ENCODE data around the gene PXDC1. TPM values are rescaled to one million over a fixed set of nuclear protein-coding genes. Genes with fewer than 3 reads are reported as not detected.
"Not testable (repeated sequence)": the region's sequence is repeated elsewhere in the genome, so short reads cannot be mapped to it uniquely, and the experiment has no call there.

Gene PXDC1
- total RNA-seq, 1 donor from 2014 or later, result 60.5 TPM

GRCh38 chr6:3734023-3734422 is 17.5 kb downstream of the PXDC1 start:
- DNase-seq (ENCODE audit: low read depth in 2 of 2), result no peak

GRCh38 chr6:3733321-3733925 is 18.1 kb downstream of the PXDC1 start:
- DNase-seq (ENCODE audit: low read depth in 2 of 2), result no peak

DNA sequence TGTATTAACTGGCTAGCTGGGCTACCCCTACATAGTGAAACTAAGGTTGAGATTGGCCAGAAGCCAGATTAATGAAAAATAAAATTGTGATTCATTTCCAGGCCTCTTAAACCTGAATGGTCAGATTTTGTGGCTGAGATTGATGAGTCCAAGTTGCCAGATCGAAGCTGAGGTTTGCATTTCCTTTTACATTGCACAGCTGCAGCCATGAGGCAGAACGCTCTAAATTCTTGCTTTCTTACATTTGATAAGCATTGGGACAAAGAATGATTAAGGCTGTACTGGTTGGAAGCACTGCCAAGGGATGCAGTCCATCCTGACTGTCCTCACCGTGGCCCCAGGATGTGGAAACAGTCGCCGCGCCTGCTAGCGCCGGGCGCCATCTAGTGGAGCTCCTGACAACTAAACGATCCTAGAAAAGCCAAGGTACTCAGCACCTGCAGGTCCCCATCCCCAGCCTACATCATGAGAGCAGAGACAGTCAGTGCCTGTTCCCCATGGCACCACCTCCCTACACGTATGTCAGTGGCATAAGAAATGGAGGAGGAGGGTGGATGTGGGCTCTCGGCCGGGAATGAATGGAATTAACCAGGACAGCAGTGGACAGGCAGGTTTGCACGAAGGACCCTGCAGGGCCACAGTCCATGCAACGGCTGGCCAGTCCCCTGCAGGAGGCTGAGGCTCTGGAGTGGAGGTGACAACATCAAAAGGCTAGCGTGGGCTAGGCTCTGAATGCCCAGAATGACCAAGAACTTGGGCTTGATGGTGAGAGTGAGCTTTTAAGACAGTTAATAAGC is 19.0 kb downstream of the PXDC1 start:
- peak; percentile 81 to 83 for DNase-seq (ENCODE audit: low read depth in 2 of 2)

GRCh38 chr6:3731700-3732099 is 19.8 kb downstream of the PXDC1 start:
- DNase-seq (ENCODE audit: low read depth in 2 of 2), result no peak

- DNase-seq (ENCODE audit: low read depth in 2 of 2), result no peak
Observed at GRCh38 chr6:3729603-3730344, 21.7 kb downstream of the PXDC1 start.

- no peak for DNase-seq (ENCODE audit: low read depth in 2 of 2)
Observed at GRCh38 chr6:3727593-3728108, 23.9 kb downstream of the PXDC1 start.

DNA sequence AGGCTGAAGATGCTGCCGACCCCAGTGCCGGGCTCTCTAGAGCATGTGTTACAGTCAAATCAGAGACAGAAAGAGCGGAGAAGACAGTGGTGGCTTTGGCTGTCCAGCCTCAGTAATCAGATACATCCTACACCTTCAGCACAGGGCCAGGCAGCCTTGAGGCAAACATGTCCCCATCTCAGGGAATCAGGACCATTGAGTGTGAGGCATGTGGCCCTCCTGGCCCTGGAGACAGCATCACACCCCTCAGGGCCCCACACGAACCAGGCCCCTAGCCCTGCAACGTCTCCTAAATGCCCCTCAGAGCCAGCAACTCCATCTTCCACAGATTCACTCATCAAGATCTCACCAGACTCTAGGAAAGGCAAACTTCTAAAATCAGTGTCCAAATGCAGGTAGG is 24.5 kb downstream of the PXDC1 start:
- no peak for DNase-seq (ENCODE audit: low read depth in 2 of 2)

GRCh38 chr6:3726421-3726820 is 25.1 kb downstream of the PXDC1 start:
- no peak for DNase-seq (ENCODE audit: low read depth in 2 of 2)

GRCh38 chr6:3725145-3726047 is 26.1 kb downstream of the PXDC1 start:
- no peak for DNase-seq (ENCODE audit: low read depth in 2 of 2)

- DNase-seq (ENCODE audit: low read depth in 2 of 2), result no peak
Observed at GRCh38 chr6:3724451-3725144, 26.9 kb downstream of the PXDC1 start.

GRCh38 chr6:3723966-3724365 is 27.5 kb downstream of the PXDC1 start:
- no peak for DNase-seq (ENCODE audit: low read depth in 2 of 2)

DNA sequence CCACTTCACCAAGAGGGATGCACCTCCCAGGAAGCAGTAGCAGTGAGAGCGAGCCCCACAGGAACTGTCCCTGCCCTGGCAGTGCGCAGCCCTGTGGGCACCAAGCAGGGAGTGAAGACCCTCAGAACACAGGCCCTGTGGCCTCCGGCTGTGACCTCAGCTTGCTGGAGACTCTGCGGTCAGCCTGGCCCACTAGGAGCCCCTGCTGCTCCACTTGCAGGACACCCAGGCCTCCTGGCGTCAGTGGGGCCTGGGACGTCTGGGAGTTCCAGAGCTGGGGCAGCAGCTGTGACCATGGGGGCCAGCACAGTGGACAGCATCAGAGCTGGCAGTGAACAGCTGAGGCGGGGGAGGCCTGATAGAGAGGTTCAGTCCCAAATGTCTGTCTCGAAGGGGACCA is 28.3 kb downstream of the PXDC1 start:
- no peak for DNase-seq (ENCODE audit: low read depth in 2 of 2)

DNA sequence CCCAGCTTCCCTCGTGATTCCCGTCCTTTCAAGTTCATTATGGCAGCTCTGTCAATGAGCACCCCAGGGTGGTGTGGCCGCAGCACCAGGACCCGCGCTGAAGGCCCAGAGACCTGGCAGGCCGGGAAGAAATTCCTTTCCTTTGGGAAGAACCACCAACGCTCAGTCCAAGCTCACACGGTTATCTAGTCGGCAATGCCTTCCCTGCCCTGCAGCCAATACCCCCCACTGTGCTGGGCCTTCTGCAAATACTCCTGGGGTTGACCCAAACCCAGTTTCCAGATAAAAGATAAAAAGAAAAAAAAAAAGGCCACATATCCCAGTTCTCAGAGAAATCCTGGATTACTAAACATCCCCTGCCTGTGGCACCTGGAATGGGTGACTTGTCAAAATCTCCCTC is 28.7 kb downstream of the PXDC1 start:
- no peak for DNase-seq (ENCODE audit: low read depth in 2 of 2)

DNA sequence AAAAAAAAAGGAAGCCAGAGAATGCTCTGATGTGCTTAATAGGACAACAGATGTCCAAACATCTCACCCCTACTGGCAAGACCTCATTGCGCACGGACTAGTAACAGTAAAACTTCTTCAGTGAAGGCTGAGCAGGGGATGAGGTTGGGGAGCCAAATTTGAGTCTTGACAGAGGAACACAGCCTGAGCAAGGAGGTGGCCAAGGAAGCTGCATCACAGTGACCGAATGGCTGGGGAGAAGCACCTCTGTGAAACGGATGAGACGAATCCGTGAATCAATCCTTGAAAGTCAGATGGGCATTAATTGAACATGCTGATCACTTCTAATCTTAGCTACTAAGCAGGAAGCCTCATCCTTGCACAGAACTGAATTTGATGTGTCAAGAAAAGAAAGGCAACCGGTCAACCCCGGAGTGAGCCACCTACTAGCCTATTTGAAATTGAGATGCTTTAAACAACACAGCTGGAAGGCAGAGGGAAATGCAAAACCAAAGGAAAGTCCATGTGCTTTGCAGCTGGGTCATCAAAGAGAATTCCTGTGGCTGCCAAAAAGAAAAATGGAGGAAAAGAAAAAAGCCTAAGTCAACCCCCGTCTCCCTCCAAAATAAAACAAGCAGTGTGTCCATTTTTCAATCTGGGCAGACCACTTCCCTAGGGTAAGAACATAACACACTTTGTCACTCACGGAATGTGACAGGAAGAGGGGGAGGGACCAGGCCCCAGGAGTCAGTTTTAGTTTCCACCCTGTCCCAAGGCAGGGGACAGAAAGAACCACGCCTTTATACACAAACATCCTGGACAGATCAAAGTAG is 29.5 kb downstream of the PXDC1 start:
- no peak for DNase-seq (ENCODE audit: low read depth in 2 of 2)

DNA sequence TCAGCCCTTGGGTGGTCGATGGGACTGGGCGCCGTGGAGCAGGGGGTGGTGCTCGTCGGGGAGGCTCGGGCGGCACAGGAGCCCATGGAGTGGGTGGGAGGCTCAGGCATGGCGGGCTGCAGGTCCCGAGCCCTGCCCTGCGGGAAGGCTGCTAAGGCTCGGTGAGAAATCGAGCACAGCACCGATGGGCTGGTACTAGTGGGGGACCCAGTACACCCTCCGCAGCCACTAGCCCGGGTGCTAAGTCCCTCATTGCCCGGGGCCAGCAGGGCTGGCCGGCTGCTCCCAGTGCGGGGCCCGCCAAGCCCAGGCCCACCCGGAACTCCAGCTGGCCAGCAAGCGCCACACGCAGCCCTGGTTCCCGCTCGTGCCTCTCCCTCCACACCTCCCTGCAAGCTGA is 30.7 kb downstream of the PXDC1 start:
- not testable (repeated sequence) for DNase-seq (ENCODE audit: low read depth in 2 of 2)

GRCh38 chr6:3719462-3720308 is 31.8 kb downstream of the PXDC1 start:
- no peak for DNase-seq (ENCODE audit: low read depth in 2 of 2)

DNA sequence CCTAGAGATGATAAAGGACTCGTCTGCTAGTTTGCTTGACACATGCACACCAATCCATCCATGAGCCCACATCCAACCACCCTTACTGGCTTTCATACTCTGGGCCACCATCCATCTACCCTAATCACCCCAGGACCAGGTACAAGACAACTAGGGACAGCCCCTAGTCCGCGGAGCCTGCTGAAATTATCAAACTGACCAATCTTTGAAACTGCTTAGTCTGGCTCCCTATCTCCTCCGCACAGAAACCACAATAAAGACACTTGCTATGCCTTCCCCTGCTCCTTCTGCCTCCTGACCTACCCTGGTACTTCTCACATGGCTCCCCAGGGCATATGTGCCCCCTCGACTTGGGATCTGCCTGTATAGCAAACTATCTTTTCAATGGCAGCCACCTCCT is 33.1 kb downstream of the PXDC1 start:
- no peak for DNase-seq (ENCODE audit: low read depth in 2 of 2)

- DNase-seq (ENCODE audit: low read depth in 2 of 2), result no peak
Observed at GRCh38 chr6:3715285-3715684, 36.2 kb downstream of the PXDC1 start.

DNA sequence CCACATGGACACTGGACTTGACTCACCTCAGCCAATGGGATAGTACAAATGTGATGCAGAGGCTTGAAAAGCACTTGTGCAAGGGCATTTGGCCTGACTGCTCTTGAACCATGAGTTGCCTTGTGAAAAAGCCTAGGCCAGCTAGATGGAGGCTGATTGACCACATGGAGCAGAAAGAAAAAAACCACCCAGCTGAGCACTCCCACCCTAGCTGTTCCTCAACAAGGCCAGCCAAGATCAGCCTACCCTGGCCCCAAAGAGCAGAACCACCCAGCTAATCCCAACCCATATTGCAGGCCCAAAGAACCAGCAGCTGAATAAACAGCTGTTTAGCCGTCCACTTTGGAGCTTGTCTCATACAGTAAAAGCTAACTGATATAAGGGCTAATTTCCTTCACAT is 36.7 kb downstream of the PXDC1 start:
- no peak for DNase-seq (ENCODE audit: low read depth in 2 of 2)

All from dermis microvascular lymphatic vessel endothelial cell (primary cell).